ENCODE data around the gene RTKN.
A peak's percentile ranks its signal among the peaks of the same experiment; 100 is the strongest.

Gene RTKN

GRCh38 chr2:74481961-74482800 lies 40.4 kb upstream of the RTKN start:
- TF ChIP-seq CTCF (IDR thresholded peaks at IDR 0.05; ENCODE audit: control insufficient read depth, insufficient read depth, low read depth, low read length, missing control alignments) = no peak
- no peak for DNase-seq (ENCODE audit: low read depth)
- H3K4me3 ChIP-seq (ENCODE audit: control insufficient read depth, low read depth, low read length) = peak overlapping the region; percentile 77

GRCh38 chr2:74481431-74481830 lies 39.7 kb upstream of the RTKN start:
- no peak for TF ChIP-seq CTCF (IDR thresholded peaks at IDR 0.05; ENCODE audit: control insufficient read depth, insufficient read depth, low read depth, low read length, missing control alignments)
- DNase-seq (ENCODE audit: low read depth) = no peak
- H3K4me3 ChIP-seq (ENCODE audit: control insufficient read depth, low read depth, low read length) = peak overlapping the region; percentile 77

GRCh38 chr2:74474899-74475298 lies 33.2 kb upstream of the RTKN start:
- H3K4me3 ChIP-seq (ENCODE audit: control insufficient read depth, low read depth, low read length) = no peak overlapping the region
- TF ChIP-seq CTCF (IDR thresholded peaks at IDR 0.05; ENCODE audit: control insufficient read depth, insufficient read depth, low read depth, low read length, missing control alignments) = peak; percentile 32
- DNase-seq (ENCODE audit: low read depth) = no peak

- H3K4me3 ChIP-seq (ENCODE audit: control insufficient read depth, low read depth, low read length) = no peak overlapping the region
- no peak for DNase-seq (ENCODE audit: low read depth)
- no peak for TF ChIP-seq CTCF (IDR thresholded peaks at IDR 0.05; ENCODE audit: control insufficient read depth, insufficient read depth, low read depth, low read length, missing control alignments)
Measured at GRCh38 chr2:74474481-74474880, 32.7 kb upstream of the RTKN start.

GRCh38 chr2:74472945-74473258 lies 31.2 kb upstream of the RTKN start:
- TF ChIP-seq CTCF (IDR thresholded peaks at IDR 0.05; ENCODE audit: control insufficient read depth, insufficient read depth, low read depth, low read length, missing control alignments) = no peak
- H3K4me3 ChIP-seq (ENCODE audit: control insufficient read depth, low read depth, low read length) = peak overlapping the region; percentile 61
- DNase-seq (ENCODE audit: low read depth) = no peak

GRCh38 chr2:74472086-74472944 lies 30.6 kb upstream of the RTKN start, which contains the start of gene MRPL53:
TSS of gene MRPL53 (minus strand) at chr2:74472680. CDS start at chr2:74472660, 20 bp downstream.
- peak; percentile 75 for DNase-seq (ENCODE audit: low read depth)
- peak within 1 kb of the TSS; percentile 61 for H3K4me3 ChIP-seq (ENCODE audit: control insufficient read depth, low read depth, low read length)
- no peak for TF ChIP-seq CTCF (IDR thresholded peaks at IDR 0.05; ENCODE audit: control insufficient read depth, insufficient read depth, low read depth, low read length, missing control alignments)

Data from AG09309 (cell line).